Inflammatory macrophage (primary cell): ENCODE results near the gene SH3D19.
A peak's percentile ranks its signal among the peaks of the same experiment; 100 is the strongest.

ENCODE experiments used
- DNase-seq, 2 donors: peaks; one replicate each; pipeline ENCODE4 v3.0.0-alpha.2; 2020 to 2022

Gene SH3D19

GRCh38 chr4:151192556-151193235 is 132.7 kb downstream of the SH3D19 start:
- no peak for DNase-seq

DNA sequence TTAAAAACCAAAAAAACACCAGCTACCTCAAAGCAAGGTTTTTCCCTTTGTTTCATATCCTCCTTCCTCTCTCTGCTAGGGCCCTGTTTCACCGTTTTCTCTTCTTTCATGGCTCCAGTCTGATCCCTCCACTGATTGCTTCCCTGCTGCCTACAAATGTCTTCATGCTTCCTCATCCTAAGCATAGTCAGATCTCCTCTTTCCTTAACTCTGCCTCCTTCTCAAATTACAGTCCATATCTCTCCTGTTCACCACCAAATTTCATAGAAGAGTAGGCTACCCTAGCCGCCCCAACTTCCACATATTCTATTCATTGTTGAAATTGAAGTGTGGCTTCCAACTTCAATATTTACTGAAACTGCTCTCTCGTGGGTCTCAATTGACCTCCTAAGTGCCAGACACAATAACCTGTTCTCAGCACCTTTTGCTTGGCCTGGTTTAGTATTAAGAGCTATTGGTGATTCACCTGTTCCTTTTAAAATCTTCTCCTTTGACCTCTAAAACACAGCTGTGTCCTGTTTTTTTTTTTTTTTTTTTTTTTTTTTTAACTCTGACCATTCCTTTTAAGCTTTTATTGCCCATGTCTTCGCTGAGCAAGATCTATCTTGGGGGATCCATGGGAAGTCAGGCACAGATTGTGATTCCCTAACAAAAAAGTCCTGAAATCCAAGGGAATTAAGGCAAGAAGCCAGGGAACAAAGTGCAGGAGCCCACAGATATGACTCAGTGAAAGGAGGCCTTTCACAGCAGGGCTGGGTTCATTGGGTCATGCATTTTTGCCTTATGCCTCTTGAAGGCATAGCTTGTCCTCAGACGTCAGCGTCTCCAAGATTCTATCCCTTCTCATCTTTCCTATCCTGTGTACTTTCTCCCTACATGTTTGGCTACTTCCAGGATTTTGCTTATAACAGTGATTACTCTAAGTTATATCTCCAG is 140.6 kb downstream of the SH3D19 start:
- DNase-seq = no peak

DNA sequence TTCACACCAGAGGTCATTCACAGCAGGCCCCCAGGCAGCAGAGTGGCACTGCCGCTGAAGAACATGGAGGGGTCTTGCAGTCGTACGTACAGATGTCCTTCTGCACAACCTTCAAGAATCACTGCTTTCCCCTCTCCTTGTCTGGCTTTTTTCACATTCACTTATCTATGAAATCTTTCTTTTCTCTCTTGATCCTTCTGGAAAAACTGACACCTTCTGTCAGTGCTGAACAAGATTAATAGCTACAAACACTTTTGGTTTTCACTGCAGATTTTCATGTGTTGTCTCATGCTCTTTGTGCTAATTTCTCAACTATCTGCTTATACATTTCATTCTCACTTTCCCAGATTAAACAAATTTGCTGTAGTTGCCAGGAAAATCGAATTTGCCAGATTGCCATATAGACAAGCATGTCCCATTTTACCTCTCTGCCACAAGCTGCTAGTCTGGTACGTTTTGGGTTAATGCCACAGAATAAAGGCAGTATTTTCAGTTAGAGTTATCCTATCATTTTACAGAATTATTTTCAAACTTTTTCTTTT is 142.9 kb downstream of the SH3D19 start:
- no peak for DNase-seq

- no peak for DNase-seq
Measured at GRCh38 chr4:151176685-151177084, 148.7 kb downstream of the SH3D19 start.

GRCh38 chr4:151175754-151176631 is 149.4 kb downstream of the SH3D19 start:
- DNase-seq = no peak

DNA sequence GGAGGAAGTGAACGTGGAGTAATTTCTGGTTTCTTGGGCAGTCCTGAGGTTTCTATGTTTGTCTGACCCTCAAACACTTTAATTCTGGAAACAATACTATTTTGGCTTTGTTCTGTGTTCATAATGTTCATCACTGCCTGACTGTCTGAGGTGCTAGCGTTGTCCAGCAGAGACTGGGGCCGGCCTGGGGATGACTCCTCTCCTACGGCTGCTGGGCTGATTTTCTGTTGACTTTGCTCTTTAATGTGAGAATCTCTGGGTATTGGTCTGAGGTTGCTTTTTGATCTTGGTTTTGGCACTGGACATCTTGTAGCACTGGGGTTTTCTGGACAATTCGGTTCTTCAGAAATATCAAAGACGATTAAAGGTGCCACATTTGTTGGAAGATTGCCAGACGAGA is 150.2 kb downstream of the SH3D19 start:
- DNase-seq = no peak

- no peak for DNase-seq
Measured at GRCh38 chr4:151174784-151175183, 150.6 kb downstream of the SH3D19 start.

DNA sequence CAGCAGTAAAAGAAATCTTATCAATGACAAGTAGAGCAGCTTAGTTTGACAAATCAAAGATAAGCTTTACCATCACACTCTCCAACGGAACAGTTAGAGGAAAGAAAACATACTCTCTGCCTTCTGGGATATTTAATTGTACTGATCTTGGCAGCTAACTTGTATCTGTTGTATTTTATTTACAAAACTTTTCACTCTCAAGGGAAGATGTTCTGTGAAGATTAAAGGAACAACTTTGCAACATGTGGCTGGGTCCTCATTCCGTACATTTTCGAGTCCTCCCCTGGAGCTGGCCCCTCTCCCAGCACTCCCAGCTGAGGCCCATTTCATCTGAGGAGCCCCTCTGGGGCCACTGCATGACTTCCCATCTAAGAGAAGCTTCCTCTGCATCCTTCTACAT is 151.5 kb downstream of the SH3D19 start:
- DNase-seq = no peak

GRCh38 chr4:151169900-151170299 is 155.5 kb downstream of the SH3D19 start:
- DNase-seq = no peak

DNA sequence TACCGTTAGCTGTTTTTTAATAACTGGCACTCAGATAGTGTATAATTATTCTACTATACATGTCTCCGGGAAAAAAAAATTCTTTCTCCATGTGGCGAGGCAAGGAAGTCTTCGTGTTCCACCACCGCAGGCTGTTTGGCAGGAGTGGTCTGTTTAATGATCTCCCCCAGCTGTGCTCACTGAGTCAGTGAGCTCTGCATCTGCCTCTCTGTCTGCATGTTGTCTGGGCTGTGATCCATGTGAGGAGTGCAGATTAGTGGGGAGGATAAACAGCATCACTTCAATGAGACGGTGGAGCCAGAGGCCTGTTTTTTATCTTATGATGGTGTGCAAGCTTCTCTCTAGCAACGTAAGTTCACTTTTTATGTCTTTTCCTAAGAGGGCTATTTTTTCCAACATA is 156.2 kb downstream of the SH3D19 start:
- DNase-seq = no peak

DNA sequence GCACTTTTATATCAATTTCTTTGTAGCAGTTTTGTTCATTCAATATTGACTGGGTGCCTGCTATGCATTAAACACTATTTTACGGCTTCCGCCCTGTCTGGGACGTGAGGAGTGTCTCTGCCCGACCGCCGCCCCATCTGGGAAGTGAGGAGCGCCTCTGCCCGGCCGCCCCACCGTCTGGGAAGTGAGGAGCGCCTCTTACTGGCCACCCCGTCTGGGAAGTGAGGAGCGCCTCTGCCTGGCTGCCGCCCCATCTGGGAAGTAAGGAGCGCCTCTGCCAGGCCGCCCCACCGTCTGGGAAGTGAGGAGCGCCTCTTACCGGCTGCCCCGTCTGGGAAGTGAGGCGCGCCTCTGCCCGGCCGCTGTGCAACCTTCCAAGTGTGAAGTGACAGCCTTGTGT is 157.8 kb downstream of the SH3D19 start:
- DNase-seq = no peak

DNA sequence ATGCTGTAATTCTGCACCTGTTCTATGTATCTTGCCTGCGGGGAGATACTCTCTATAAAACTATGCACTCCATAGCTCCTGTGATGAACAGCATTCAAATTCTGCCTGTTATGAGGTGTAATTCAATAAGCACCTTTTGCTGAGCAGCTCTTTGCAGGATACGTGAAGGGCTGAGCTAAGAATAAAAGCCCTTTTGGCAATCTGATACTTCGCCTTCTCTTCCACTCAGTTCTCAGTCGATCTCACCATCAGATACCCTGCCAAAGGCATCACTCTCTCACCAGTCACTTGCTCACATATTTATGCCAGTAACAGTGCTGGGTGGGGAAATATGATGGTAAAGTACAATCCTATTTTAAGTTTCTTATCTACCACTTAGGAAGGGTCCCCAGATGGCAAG is 158.8 kb downstream of the SH3D19 start:
- DNase-seq = no peak

DNA sequence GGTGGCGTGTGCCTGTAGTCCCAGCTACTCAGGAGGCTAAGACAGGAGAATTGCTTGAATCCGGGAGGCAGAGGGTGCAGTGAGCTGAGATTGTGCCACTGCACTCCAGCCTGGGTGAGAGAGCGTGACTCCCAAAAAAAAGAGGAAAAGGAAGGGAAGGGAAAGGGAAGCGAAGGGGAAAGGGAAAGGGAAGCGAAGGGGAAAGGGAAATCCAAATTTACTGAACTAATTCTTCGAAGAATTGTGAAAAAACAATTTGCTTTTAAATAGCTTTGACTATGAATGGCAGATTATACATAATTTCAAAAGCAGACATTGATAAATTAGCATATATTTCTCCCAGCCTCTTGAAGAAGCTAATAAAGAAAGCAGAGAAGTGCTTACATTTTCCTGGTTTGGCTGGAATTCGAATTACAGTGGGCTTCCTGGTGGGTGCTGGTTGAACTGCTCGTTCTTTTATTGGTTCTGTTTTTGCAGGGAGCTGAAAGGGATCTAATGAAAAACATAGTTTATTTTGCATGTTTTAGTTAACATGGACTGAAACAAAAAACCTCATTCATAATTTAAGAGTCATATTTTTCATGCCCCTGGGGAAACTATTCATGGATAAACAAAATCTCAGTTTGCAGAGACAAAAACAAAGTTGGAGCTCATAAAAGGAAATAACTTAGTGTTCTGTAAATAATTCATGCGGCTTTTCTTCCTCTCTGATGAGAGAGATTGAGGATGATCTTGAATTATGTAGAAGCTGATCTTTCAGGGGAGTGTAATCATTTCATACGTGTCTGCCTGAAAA is 160.0 kb downstream of the SH3D19 start:
- no peak for DNase-seq

- DNase-seq = no peak
Measured at GRCh38 chr4:151163855-151164254, 161.6 kb downstream of the SH3D19 start.

GRCh38 chr4:151158979-151159378 is 166.4 kb downstream of the SH3D19 start:
- DNase-seq = no peak

DNA sequence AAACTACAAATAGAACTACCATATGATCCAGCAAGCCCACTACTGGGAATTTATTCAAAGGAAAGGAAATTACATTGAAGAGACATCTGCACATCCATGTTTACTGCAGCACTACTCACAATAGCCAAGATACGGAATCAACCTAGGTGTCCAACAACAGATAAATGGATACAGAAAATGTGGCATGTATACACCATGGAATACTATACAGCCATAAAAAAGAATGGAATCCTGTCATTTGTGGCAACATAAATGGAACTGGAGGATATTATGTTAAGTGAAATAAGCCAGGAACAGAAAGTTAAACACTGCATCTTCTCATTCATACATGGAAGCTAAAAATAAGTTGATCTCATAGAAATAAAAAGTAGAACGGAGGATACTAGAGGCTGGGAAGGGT is 167.9 kb downstream of the SH3D19 start:
- DNase-seq = no peak

DNA sequence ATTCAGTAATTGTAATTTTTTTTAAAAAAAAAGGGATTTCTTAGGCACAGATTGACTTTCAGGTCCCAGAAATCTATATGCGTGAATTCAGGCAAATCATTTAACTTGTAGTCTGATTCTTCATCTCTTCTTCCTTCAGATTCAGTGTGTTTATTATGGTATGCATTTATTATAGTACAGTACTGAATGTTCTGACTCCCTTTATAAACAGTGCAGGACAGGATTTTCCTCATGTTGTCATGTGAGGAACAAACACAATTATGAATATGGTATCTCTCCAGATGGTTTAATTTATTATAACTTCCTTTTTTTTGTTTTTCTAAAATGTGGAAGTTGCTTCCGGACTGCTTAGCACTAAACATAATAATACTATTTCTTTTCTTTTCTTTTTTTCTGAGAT is 171.8 kb downstream of the SH3D19 start:
- peak in 1 of 2 donors; percentile 7 for DNase-seq

DNA sequence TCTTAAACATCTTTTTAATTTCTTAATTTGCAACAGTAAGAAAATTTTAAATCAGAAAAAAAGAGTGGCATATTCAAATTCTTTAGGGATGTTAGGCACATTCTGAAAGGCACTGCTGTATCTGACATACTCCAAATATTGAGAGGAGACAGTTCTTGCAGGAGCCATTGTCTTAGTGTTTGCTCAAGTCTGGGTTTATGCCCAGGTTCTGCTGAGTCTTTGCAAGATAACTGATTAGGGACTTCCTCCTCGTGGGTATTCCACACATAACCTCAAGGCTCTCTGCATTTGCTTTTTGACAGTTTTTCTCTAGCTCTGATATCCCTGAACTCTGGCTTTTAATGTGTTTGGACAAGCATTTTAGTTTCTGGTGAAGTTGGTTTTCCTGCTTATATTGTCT is 173.4 kb downstream of the SH3D19 start:
- DNase-seq = no peak

- DNase-seq = no peak
Measured at GRCh38 chr4:151150821-151151580, 174.4 kb downstream of the SH3D19 start.

DNA sequence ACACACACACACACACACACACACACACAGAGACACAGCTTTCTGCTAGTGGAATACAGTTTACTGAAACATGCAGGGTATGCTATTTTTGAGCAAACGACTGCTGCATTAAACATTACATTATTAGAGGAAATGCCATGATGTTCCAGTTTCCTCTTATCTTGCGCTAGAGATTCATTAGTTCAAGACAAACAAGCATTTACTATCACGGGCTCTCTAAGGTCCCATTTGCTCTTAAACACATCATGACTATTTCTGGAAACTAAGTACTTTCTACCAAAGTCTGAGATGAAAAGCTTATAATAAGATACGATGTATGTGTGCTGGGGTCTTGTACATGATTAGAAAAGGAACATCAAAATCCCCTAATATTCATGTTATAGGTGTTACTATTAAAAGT is 177.1 kb downstream of the SH3D19 start:
- DNase-seq = no peak

DNA sequence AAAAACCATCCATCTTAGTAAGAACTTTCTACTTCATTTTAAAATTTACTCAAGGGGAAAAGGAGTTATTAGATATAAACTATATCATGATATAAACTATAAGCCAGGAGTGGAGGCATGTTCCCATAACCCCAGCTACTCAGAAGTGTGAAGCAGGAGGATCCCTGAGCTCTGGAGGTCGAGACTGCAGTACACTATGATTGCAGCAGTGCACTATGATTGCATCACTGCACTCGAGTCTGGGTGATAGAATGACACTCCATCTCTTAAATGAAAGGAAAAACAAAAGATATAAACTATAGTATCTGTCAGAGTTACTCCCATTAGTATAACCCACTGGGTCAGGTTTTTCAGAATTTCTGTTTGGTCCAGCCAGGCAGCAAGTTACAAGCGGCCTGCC is 178.4 kb downstream of the SH3D19 start:
- DNase-seq = no peak
